Type B pancreatic cell (in vitro differentiated cells): ENCODE data around the gene SAP130. TPM values are rescaled to one million over a fixed set of nuclear protein-coding genes. Genes with fewer than 3 reads are reported as not detected.

ENCODE experiments used
- DNase-seq: peaks from one replicate; pipeline ENCODE4 v3.0.0; 2021; ENCODE audit warnings: mixed read lengths; ENCODE audit not compliant: unreplicated experiment; ENCODE audit errors: extremely low spot score
- H3K27ac Mint-ChIP-seq: 2 replicates; pipeline ENCODE4 v1.8.0; 2021; ENCODE audit warnings: mild to moderate bottlenecking, mixed read lengths
- H3K27me3 Mint-ChIP-seq: 2 replicates; pipeline ENCODE4 v1.8.0; 2021; ENCODE audit warnings: mixed read lengths
- H3K36me3 Mint-ChIP-seq: 2 replicates; pipeline ENCODE4 v1.8.0; 2021; ENCODE audit warnings: mixed read lengths
- H3K4me1 Mint-ChIP-seq: one replicate; pipeline ENCODE4 v1.8.0; 2021; ENCODE audit warnings: mixed read lengths; ENCODE audit not compliant: unreplicated experiment
- H3K4me3 Mint-ChIP-seq: 2 replicates; pipeline ENCODE4 v1.8.0; 2021; ENCODE audit warnings: mild to moderate bottlenecking, mixed read lengths
- H3K9me3 Mint-ChIP-seq: 2 replicates; pipeline ENCODE4 v1.8.0; 2021; ENCODE audit warnings: mixed read lengths
- CTCF ChIP-seq: fragments of 200-600 bp; sonication (generic); conservative IDR thresholded peaks from 2 replicates; pipeline ENCODE4 v1.5.0; 2021; ENCODE audit warnings: antibody characterized with exemption, mild to moderate bottlenecking
- total RNA-seq: library from RNA; stranded (reverse); gene quantifications from 2 replicates; pipeline ENCODE4 v1.2.1, GENCODE V29; 2021; ENCODE audit warnings: low replicate concordance

SAP130 gene
- total RNA-seq, 1 donor from 2014 or later = 41.9 TPM

- Mint-ChIP-seq H3K27me3 (no peaks in the 10 kb centered on the region), H3K9me3 (no peaks in the 10 kb centered on the region), H3K36me3 (peaks cover 30% of the 10 kb centered on the region), H3K4me3 (no peak overlapping the region), H3K4me1 (no peaks in the 10 kb centered on the region), H3K27ac (no peak overlapping the region)
- no peak for DNase-seq
- no peak for TF ChIP-seq CTCF
These were observed 24.4 kb downstream of the SAP130 start for GRCh38 chr2:128003463-128003862.

GRCh38 chr2:127996160-127996559, 31.7 kb downstream of the SAP130 start:
- TF ChIP-seq CTCF = no peak
- no peak overlapping the region for H3K4me3 Mint-ChIP-seq
- DNase-seq = no peak
- H3K9me3 Mint-ChIP-seq = no peaks in the 10 kb centered on the region
- H3K4me1 Mint-ChIP-seq = no peaks in the 10 kb centered on the region
- H3K27me3 Mint-ChIP-seq = no peaks in the 10 kb centered on the region
- peaks cover 23% of the 10 kb centered on the region for H3K36me3 Mint-ChIP-seq
- no peak overlapping the region for H3K27ac Mint-ChIP-seq

GRCh38 chr2:127995725-127996124, 32.1 kb downstream of the SAP130 start:
- no peak overlapping the region for H3K27ac Mint-ChIP-seq
- H3K4me1 Mint-ChIP-seq = no peaks in the 10 kb centered on the region
- H3K36me3 Mint-ChIP-seq = peaks cover 23% of the 10 kb centered on the region
- no peaks in the 10 kb centered on the region for H3K27me3 Mint-ChIP-seq
- no peak for TF ChIP-seq CTCF
- H3K4me3 Mint-ChIP-seq = no peak overlapping the region
- no peaks in the 10 kb centered on the region for H3K9me3 Mint-ChIP-seq
- no peak for DNase-seq

- no peak for DNase-seq
- no peak overlapping the region for H3K27ac Mint-ChIP-seq
- no peak for TF ChIP-seq CTCF
- H3K36me3 Mint-ChIP-seq = peaks cover 21% of the 10 kb centered on the region
- no peak overlapping the region for H3K4me3 Mint-ChIP-seq
- H3K27me3 Mint-ChIP-seq = no peaks in the 10 kb centered on the region
- no peaks in the 10 kb centered on the region for H3K9me3 Mint-ChIP-seq
- H3K4me1 Mint-ChIP-seq = no peaks in the 10 kb centered on the region
These were observed 34.2 kb downstream of the SAP130 start for GRCh38 chr2:127993659-127994058.

GRCh38 chr2:127991742-127992141, 36.1 kb downstream of the SAP130 start:
- no peaks in the 10 kb centered on the region for H3K27me3 Mint-ChIP-seq
- H3K27ac Mint-ChIP-seq = no peak overlapping the region
- no peaks in the 10 kb centered on the region for H3K9me3 Mint-ChIP-seq
- TF ChIP-seq CTCF = no peak
- no peak for DNase-seq
- H3K4me1 Mint-ChIP-seq = no peaks in the 10 kb centered on the region
- peaks cover 21% of the 10 kb centered on the region for H3K36me3 Mint-ChIP-seq
- no peak overlapping the region for H3K4me3 Mint-ChIP-seq

- H3K36me3 Mint-ChIP-seq = peaks cover 28% of the 10 kb centered on the region
- no peak overlapping the region for H3K4me3 Mint-ChIP-seq
- TF ChIP-seq CTCF = no peak
- no peak for DNase-seq
- H3K4me1 Mint-ChIP-seq = no peaks in the 10 kb centered on the region
- H3K9me3 Mint-ChIP-seq = no peaks in the 10 kb centered on the region
- no peaks in the 10 kb centered on the region for H3K27me3 Mint-ChIP-seq
- H3K27ac Mint-ChIP-seq = no peak overlapping the region
These were observed 41.2 kb downstream of the SAP130 start for GRCh38 chr2:127986548-127987079.
